ENCODE data around the gene MAP3K3. TPM values are rescaled to one million over a fixed set of nuclear protein-coding genes. Genes with fewer than 3 reads are reported as not detected.

The MAP3K3 gene
- total RNA-seq, result 25.1 TPM

DNA sequence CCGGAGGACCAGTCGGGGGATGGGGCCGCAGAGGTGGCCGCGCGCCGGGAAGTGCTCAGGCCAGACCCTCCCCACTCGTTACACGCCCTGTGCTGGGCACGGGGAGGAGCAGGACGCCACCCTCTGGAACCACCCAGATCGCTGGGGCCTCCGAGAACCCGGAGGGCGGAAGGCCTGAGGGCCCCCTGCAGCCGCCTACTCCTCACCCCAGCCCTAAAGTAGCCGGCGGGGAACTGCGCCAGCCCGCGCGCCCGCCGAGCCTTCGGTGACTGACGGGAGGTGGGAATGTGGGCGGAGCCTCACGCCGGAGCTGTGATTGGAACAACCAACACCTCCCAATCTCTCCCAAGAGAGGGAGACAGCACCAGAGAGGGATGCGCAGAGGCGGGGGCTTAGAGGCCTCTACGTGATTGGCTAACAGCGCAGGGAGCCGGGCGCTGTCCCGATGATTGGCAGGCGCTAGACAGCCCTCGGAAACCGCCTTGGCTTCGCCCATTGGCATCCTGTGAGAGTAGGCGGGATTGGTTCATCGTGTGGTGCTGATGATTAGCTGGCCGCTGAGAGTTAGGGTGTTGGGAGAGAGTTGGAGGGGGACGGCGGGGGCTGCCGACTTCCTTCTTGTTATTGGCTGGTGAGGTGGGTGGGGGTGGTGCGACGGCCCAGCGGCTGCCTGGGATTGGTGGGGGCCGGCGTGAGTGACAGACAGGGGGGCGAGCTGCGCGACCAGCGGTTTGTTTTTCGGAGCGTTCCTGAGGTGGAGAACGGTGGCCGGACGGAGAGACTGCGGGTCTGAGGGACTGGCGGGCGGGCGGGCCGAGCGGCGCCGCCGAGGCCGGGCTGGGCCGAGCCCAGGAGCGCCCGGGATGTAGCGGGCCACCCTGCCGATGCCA lies at the start of gene MAP3K3:
Gene MAP3K3 (plus strand): TSS at position 734 of the 890 bp plus-strand sequence. CDS start 343 bp downstream, outside the sequence.
- Histone ChIP-seq H3K4me3 (ENCODE audit: low read length in 3 of 3) (peak within 1 kb of the TSS; percentile 81 to 88 (median 87)), H3K4me1 (ENCODE audit: control insufficient read depth in 3 of 3, insufficient read depth in 3 of 3, low read length in 3 of 3) (peaks cover 23 to 37% (median 28%) of the 10 kb centered on the region in 3 donors), H3K36me3 (ENCODE audit: control insufficient read depth in 3 of 3, insufficient read depth in 3 of 3, low read length in 3 of 3) (no peaks in the 10 kb centered on the region), H3K9me3 (ENCODE audit: control insufficient read depth in 3 of 3, low read length in 3 of 3) (no peaks in the 10 kb centered on the region), H3K27ac (ENCODE audit: low read depth, low read length) (peak within 1 kb of the TSS; percentile 73), H3K9ac (ENCODE audit: low read depth in 1 of 3, low read length in 3 of 3) (peak within 1 kb of the TSS; percentile 87 to 91 (median 88)), H3K27me3 (ENCODE audit: control insufficient read depth in 3 of 3, insufficient read depth in 3 of 3, low read length in 3 of 3) (no peaks in the 10 kb centered on the region)

DNA sequence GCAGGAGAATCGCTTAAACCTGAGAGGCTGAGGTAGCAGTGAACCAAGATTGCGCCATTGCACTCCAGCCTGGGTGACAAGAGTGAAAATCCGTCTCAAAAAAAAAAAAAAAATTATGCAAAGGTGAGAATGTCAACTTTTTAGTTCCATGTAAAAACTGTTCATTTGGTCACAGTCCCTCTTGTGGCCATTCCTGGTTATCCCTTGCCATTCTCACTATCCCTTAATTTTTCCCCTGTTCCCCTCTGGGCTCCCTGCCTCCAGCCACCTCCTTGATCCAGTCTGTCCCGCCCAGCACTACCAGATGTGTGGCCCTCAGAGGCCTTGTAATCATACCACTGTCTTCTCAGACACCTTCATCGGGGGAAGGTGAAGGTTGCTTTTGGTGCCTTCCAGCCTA lies 48.6 kb upstream of the MAP3K3 start:
- peaks cover 0 to 7% (median 3%) of the 10 kb centered on the region in 3 donors for H3K36me3 ChIP-seq (ENCODE audit: control insufficient read depth in 3 of 3, insufficient read depth in 3 of 3, low read length in 3 of 3)
- no peak overlapping the region for H3K9ac ChIP-seq (ENCODE audit: low read depth in 1 of 3, low read length in 3 of 3)

DNA sequence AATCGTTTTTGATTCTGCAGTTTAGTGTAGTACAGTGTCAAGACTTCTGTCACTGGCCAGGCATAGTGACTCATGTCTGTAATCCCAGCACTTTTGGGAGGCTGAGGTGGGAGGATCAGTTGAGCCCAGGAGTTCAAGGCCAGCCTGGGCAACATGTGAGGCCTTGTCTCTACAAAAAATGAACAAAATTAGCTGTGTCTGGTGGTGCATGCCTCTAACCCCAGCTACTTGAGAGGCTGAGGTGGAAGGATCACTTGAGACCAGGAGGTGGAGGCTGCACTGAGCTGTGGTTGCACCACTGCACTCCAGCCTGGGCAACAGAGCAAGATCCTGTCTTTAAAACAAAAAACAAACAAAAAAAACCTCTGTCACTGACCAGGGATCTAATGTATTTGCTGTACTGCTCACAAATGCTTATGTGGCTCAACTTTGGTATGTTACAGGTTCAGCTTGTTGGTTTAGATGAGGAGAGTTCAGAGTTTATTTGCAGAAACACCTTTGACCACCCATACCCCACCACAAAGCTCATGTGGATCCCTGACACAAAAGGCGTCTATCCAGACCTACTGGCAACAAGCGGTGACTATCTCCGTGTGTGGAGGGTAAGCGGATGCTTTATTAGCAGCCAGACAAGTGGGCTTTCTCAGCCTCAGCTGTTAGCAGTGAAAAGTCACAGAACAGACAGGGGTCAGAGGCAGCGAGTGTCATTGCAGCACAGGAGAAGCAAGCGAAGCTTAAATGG lies 44.0 kb upstream of the MAP3K3 start:
- H3K4me1 ChIP-seq (ENCODE audit: control insufficient read depth in 3 of 3, insufficient read depth in 3 of 3, low read length in 3 of 3), result no peaks in the 10 kb centered on the region
- H3K27ac ChIP-seq (ENCODE audit: low read depth, low read length), result no peak overlapping the region
- H3K9me3 ChIP-seq (ENCODE audit: control insufficient read depth in 3 of 3, low read length in 3 of 3), result no peaks in the 10 kb centered on the region
- H3K36me3 ChIP-seq (ENCODE audit: control insufficient read depth in 3 of 3, insufficient read depth in 3 of 3, low read length in 3 of 3), result peaks cover 10 to 34% (median 20%) of the 10 kb centered on the region in 3 donors
- H3K4me3 ChIP-seq (ENCODE audit: low read length in 3 of 3), result no peak overlapping the region
- H3K9ac ChIP-seq (ENCODE audit: low read depth in 1 of 3, low read length in 3 of 3), result no peak overlapping the region
- no peaks in the 10 kb centered on the region for H3K27me3 ChIP-seq (ENCODE audit: control insufficient read depth in 3 of 3, insufficient read depth in 3 of 3, low read length in 3 of 3)

More for the DNA sequence above, 48.6 kb upstream of the MAP3K3 start:
- Histone ChIP-seq H3K4me1 (ENCODE audit: control insufficient read depth in 3 of 3, insufficient read depth in 3 of 3, low read length in 3 of 3) (peaks cover 0 to under 1% (median 0%) of the 10 kb centered on the region in 3 donors), H3K27ac (ENCODE audit: low read depth, low read length) (no peak overlapping the region), H3K4me3 (ENCODE audit: low read length in 3 of 3) (no peak overlapping the region), H3K27me3 (ENCODE audit: control insufficient read depth in 3 of 3, insufficient read depth in 3 of 3, low read length in 3 of 3) (no peaks in the 10 kb centered on the region), H3K9me3 (ENCODE audit: control insufficient read depth in 3 of 3, low read length in 3 of 3) (no peaks in the 10 kb centered on the region)

DNA sequence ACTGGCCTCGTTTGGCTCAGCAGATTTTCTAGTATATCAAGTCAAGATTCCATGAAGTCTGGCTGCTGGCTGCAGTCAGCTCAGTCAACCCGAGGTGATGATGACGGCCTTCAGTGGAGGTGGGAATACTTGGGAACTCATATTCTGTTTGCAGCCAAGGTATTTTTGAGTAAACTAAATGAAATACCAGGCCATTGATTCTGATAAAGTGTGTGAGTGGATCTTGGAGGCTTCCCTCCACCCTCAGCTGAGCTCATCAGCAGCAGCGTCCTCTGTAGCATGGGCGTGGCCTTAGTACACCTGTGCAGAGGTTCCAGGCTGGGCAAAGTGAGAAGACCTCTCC lies 43.5 kb upstream of the MAP3K3 start:
- H3K27me3 ChIP-seq (ENCODE audit: control insufficient read depth in 3 of 3, insufficient read depth in 3 of 3, low read length in 3 of 3), result no peaks in the 10 kb centered on the region
- H3K27ac ChIP-seq (ENCODE audit: low read depth, low read length), result no peak overlapping the region
- peaks cover 15 to 39% (median 25%) of the 10 kb centered on the region in 3 donors for H3K36me3 ChIP-seq (ENCODE audit: control insufficient read depth in 3 of 3, insufficient read depth in 3 of 3, low read length in 3 of 3)
- no peaks in the 10 kb centered on the region for H3K9me3 ChIP-seq (ENCODE audit: control insufficient read depth in 3 of 3, low read length in 3 of 3)
- no peaks in the 10 kb centered on the region for H3K4me1 ChIP-seq (ENCODE audit: control insufficient read depth in 3 of 3, insufficient read depth in 3 of 3, low read length in 3 of 3)
- H3K4me3 ChIP-seq (ENCODE audit: low read length in 3 of 3), result no peak overlapping the region
- no peak overlapping the region for H3K9ac ChIP-seq (ENCODE audit: low read depth in 1 of 3, low read length in 3 of 3)

DNA sequence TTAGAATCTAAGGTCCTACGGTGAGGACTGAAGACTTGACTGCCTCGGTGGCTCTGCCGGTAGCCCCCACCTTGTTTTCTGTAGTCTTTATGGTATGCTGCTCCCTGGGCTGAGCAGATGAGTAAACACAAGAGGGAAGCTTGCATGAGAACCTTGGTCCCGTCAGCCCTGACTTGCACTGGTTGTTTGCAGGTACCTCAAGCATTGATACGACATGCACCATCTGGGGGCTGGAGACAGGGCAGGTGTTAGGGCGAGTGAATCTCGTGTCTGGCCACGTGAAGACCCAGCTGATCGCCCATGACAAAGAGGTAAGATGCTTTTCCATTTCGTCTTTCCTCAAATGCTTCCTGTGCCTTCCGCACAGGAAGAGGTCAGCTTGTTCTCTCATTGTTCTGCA lies 42.6 kb upstream of the MAP3K3 start:
- H3K9ac ChIP-seq (ENCODE audit: low read depth in 1 of 3, low read length in 3 of 3), result no peak overlapping the region
- no peaks in the 10 kb centered on the region for H3K4me1 ChIP-seq (ENCODE audit: control insufficient read depth in 3 of 3, insufficient read depth in 3 of 3, low read length in 3 of 3)
- H3K27me3 ChIP-seq (ENCODE audit: control insufficient read depth in 3 of 3, insufficient read depth in 3 of 3, low read length in 3 of 3), result no peaks in the 10 kb centered on the region
- no peaks in the 10 kb centered on the region for H3K9me3 ChIP-seq (ENCODE audit: control insufficient read depth in 3 of 3, low read length in 3 of 3)
- peaks cover 17 to 41% (median 32%) of the 10 kb centered on the region in 3 donors for H3K36me3 ChIP-seq (ENCODE audit: control insufficient read depth in 3 of 3, insufficient read depth in 3 of 3, low read length in 3 of 3)
- no peak overlapping the region for H3K4me3 ChIP-seq (ENCODE audit: low read length in 3 of 3)
- no peak overlapping the region for H3K27ac ChIP-seq (ENCODE audit: low read depth, low read length)

DNA sequence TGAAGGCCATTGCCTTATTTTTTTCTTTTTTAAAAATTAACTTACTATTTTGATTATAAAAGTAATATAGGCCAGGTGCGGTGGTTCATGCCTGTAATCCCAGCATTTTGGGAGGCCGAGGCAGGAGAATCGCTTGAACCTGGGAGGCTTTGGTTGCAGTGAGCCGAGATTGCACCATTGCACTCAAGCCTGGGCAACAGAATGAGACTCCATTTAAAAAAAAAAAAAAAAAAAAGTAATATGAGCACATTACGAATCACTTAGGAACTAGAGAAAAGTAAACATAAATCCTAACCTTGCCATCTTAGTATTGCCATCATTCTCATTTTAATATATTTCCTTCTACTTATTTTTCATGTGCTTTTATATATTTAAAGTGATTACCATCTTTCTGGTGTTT lies 34.4 kb upstream of the MAP3K3 start:
- H3K36me3 ChIP-seq (ENCODE audit: control insufficient read depth in 3 of 3, insufficient read depth in 3 of 3, low read length in 3 of 3), result peaks cover 52 to 70% (median 65%) of the 10 kb centered on the region in 3 donors
- H3K4me3 ChIP-seq (ENCODE audit: low read length in 3 of 3), result no peak overlapping the region
- no peak overlapping the region for H3K9ac ChIP-seq (ENCODE audit: low read depth in 1 of 3, low read length in 3 of 3)
- no peak overlapping the region for H3K27ac ChIP-seq (ENCODE audit: low read depth, low read length)
- no peaks in the 10 kb centered on the region for H3K4me1 ChIP-seq (ENCODE audit: control insufficient read depth in 3 of 3, insufficient read depth in 3 of 3, low read length in 3 of 3)
- no peaks in the 10 kb centered on the region for H3K27me3 ChIP-seq (ENCODE audit: control insufficient read depth in 3 of 3, insufficient read depth in 3 of 3, low read length in 3 of 3)
- H3K9me3 ChIP-seq (ENCODE audit: control insufficient read depth in 3 of 3, low read length in 3 of 3), result no peaks in the 10 kb centered on the region

DNA sequence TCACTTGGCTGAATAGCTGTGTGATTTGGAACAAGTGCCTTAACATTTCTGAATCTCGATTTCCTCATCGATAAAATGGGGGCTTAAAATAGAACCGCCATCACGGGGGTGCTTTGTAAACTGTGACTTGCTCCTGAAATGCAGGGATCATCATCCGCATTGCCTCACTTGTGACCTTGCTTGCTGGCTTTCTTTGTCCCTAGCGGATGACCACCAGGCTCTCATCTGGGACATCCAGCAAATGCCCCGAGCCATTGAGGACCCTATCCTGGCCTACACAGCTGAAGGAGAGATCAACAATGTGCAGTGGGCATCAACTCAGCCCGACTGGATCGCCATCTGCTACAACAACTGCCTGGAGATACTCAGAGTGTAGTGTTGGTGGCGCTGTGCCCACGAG lies 33.4 kb upstream of the MAP3K3 start:
- Histone ChIP-seq H3K36me3 (ENCODE audit: control insufficient read depth in 3 of 3, insufficient read depth in 3 of 3, low read length in 3 of 3) (peaks cover 46 to 64% (median 58%) of the 10 kb centered on the region in 3 donors), H3K9me3 (ENCODE audit: control insufficient read depth in 3 of 3, low read length in 3 of 3) (no peaks in the 10 kb centered on the region), H3K9ac (ENCODE audit: low read depth in 1 of 3, low read length in 3 of 3) (no peak overlapping the region), H3K4me1 (ENCODE audit: control insufficient read depth in 3 of 3, insufficient read depth in 3 of 3, low read length in 3 of 3) (no peaks in the 10 kb centered on the region), H3K27ac (ENCODE audit: low read depth, low read length) (no peak overlapping the region), H3K4me3 (ENCODE audit: low read length in 3 of 3) (no peak overlapping the region), H3K27me3 (ENCODE audit: control insufficient read depth in 3 of 3, insufficient read depth in 3 of 3, low read length in 3 of 3) (no peaks in the 10 kb centered on the region)

DNA sequence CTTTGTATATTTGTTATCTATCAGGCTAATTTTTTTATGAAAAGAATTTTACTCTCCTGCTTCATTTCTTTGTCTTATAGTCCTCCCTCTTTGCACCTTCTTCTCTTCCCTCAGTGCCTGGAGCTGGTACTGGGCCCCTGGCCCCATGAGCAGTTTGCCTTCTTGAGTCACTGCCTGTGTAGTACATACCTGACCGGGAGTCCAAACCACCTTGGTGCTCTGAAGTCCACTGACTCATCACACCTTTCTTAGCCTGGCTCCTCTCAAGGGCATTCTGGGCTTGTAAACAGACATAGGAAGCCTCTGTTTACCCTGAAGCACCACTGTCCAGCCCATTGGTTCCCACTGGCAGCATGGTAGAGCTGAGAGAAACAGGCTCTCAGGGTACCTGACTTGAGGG lies 32.6 kb upstream of the MAP3K3 start:
- Histone ChIP-seq H3K36me3 (ENCODE audit: control insufficient read depth in 3 of 3, insufficient read depth in 3 of 3, low read length in 3 of 3) (peaks cover 44 to 60% (median 52%) of the 10 kb centered on the region in 3 donors), H3K4me1 (ENCODE audit: control insufficient read depth in 3 of 3, insufficient read depth in 3 of 3, low read length in 3 of 3) (no peaks in the 10 kb centered on the region), H3K4me3 (ENCODE audit: low read length in 3 of 3) (no peak overlapping the region), H3K9ac (ENCODE audit: low read depth in 1 of 3, low read length in 3 of 3) (no peak overlapping the region), H3K27ac (ENCODE audit: low read depth, low read length) (no peak overlapping the region), H3K27me3 (ENCODE audit: control insufficient read depth in 3 of 3, insufficient read depth in 3 of 3, low read length in 3 of 3) (no peaks in the 10 kb centered on the region), H3K9me3 (ENCODE audit: control insufficient read depth in 3 of 3, low read length in 3 of 3) (no peaks in the 10 kb centered on the region)

DNA sequence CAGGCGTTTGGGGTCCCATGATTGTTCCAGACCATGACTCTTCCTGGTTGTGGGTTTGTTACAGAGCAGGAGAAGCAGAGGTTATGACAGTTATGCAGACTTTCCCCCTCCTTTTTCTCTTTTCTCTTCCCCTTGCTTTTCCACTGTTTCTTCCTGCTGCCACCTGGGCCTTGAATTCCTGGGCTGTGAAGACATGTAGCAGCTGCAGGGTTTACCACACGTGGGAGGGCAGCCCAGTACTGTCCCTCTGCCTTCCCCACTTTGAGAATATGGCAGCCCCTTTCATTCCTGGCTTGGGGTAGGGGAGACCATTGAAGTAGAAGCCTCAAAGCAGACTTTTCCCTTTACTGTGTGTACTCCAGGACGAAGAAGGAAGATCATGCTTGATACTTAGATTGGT lies 29.4 kb upstream of the MAP3K3 start:
- Histone ChIP-seq H3K4me1 (ENCODE audit: control insufficient read depth in 3 of 3, insufficient read depth in 3 of 3, low read length in 3 of 3) (no peaks in the 10 kb centered on the region), H3K9ac (ENCODE audit: low read depth in 1 of 3, low read length in 3 of 3) (no peak overlapping the region), H3K9me3 (ENCODE audit: control insufficient read depth in 3 of 3, low read length in 3 of 3) (no peaks in the 10 kb centered on the region), H3K27ac (ENCODE audit: low read depth, low read length) (no peak overlapping the region), H3K36me3 (ENCODE audit: control insufficient read depth in 3 of 3, insufficient read depth in 3 of 3, low read length in 3 of 3) (peaks cover 31 to 40% (median 34%) of the 10 kb centered on the region in 3 donors), H3K4me3 (ENCODE audit: low read length in 3 of 3) (no peak overlapping the region), H3K27me3 (ENCODE audit: control insufficient read depth in 3 of 3, insufficient read depth in 3 of 3, low read length in 3 of 3) (no peaks in the 10 kb centered on the region)

DNA sequence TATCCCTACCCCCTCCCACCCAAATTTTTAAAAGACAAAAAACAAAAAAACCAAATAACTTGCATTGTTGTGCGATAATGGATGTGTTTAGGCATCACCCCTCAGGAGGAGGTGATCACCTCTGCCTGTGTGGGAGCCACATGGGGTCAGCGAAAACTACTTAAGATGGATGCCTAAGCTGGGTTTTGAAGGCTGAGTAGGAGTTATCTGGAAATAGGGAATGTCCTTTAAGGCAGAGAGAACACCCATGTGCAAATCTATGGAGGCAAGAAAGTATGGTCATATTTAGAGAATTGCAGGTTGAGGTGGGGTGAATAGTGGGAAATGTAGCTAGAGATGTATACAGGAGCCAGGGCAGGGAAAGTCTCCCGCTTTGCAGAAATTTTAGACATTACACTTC lies 27.1 kb upstream of the MAP3K3 start:
- Histone ChIP-seq H3K27me3 (ENCODE audit: control insufficient read depth in 3 of 3, insufficient read depth in 3 of 3, low read length in 3 of 3) (no peaks in the 10 kb centered on the region), H3K36me3 (ENCODE audit: control insufficient read depth in 3 of 3, insufficient read depth in 3 of 3, low read length in 3 of 3) (peaks cover 15 to 22% (median 18%) of the 10 kb centered on the region in 3 donors), H3K9me3 (ENCODE audit: control insufficient read depth in 3 of 3, low read length in 3 of 3) (no peaks in the 10 kb centered on the region), H3K4me3 (ENCODE audit: low read length in 3 of 3) (no peak overlapping the region), H3K9ac (ENCODE audit: low read depth in 1 of 3, low read length in 3 of 3) (no peak overlapping the region), H3K4me1 (ENCODE audit: control insufficient read depth in 3 of 3, insufficient read depth in 3 of 3, low read length in 3 of 3) (peaks cover 2 to 3% (median 2%) of the 10 kb centered on the region in 3 donors), H3K27ac (ENCODE audit: low read depth, low read length) (no peak overlapping the region)
